ENCODE measurements around the gene NRG3. TPM values are rescaled to one million over a fixed set of nuclear protein-coding genes. Genes with fewer than 3 reads are reported as not detected.

The NRG3 gene
- total and polyA plus RNA-seq, 2 of the 4 experiments (the other 2 are of a cell fraction), result not detected

- in situ Hi-C loops (cut with MboI; ENCODE audit: low sequenced_read_pairs) (no loop called here), intact Hi-C loops (cut with micrococcal nuclease) (no loop called here), dilution Hi-C loops (cut with HindIII; ENCODE audit: low sequenced_read_pairs, unreplicated experiment) (no loop called here)
- TF ChIP-seq FOS (IDR thresholded peaks at IDR 0.05; ENCODE audit: low read depth, low read length), result no peak
- TF ChIP-seq BHLHE40 (IDR thresholded peaks at IDR 0.05; ENCODE audit: low read depth, low read length), result no peak
- Histone ChIP-seq H3K23ac (ENCODE audit: low read depth, low read length) (no peak overlapping the region), H3K4me1 (ENCODE audit: control insufficient read depth, insufficient read depth, low read length) (no peaks in the 10 kb centered on the region), H2AK5ac (ENCODE audit: low read depth, low read length) (no peak overlapping the region), H2BK5ac (ENCODE audit: low read depth, low read length, poor library complexity, severe bottlenecking) (no peak overlapping the region), H3K79me1 (ENCODE audit: low read depth in 1 of 2, low read length in 2 of 2) (no peaks in the 10 kb centered on the region), H4K8ac (ENCODE audit: low read depth in 2 of 2, low read length in 2 of 2) (no peak overlapping the region), H3K56ac (ENCODE audit: extremely low read depth, insufficient read depth, low read length) (no peak overlapping the region), H2BK15ac (ENCODE audit: low read depth, low read length) (no peak overlapping the region), H3K9me3 (ENCODE audit: control insufficient read depth, insufficient read depth, low read length) (peaks cover 5% of the 10 kb centered on the region), H2BK20ac (ENCODE audit: low read depth, low read length) (no peak overlapping the region), H3K27ac (ENCODE audit: insufficient read depth, low read length) (no peak overlapping the region), H3K36me3 (ENCODE audit: control insufficient read depth, insufficient read depth, low read length) (no peaks in the 10 kb centered on the region), H4K20me1 (ENCODE audit: insufficient read depth, low read length) (no peaks in the 10 kb centered on the region), H3K4me2 (ENCODE audit: low read depth, low read length) (no peak overlapping the region), H3K27me3 (ENCODE audit: control insufficient read depth, insufficient read depth, low read length) (no peaks in the 10 kb centered on the region), H3K4me3 (ENCODE audit: insufficient read depth, low read depth, low read length) (no peak overlapping the region), H3K14ac (replicated peaks; ENCODE audit: low read depth, low read length) (no peak overlapping the region), H4K91ac (ENCODE audit: insufficient read depth, low read depth, low read length) (no peak overlapping the region), H3K9me1 (ENCODE audit: insufficient read depth, low read length) (no peaks in the 10 kb centered on the region), H2AK9ac (replicated peaks; ENCODE audit: low read depth, low read length, poor library complexity) (no peak overlapping the region), H3K4ac (ENCODE audit: low read depth, low read length) (no peak overlapping the region), H2BK120ac (ENCODE audit: low read depth, low read length) (no peak overlapping the region), H2AFZ (replicated peaks; ENCODE audit: low read length, poor library complexity) (no peak overlapping the region), H4K5ac (ENCODE audit: low read depth, low read length) (no peak overlapping the region), H3K18ac (ENCODE audit: low read depth, low read length) (no peak overlapping the region), H3K9ac (ENCODE audit: low read depth, low read length) (no peak overlapping the region)
- POLR2A ChIA-PET (ENCODE audit: unreplicated experiment), result no interaction called here
- no peak for ATAC-seq (ENCODE audit: low read depth)
- BruUV-seq (replicated peaks), result no TSS peak
- DNase-seq, result no peak
- WGBS, 2 experiments (ENCODE audit: extremely low coverage in 2 of 2, insufficient read length in 1 of 2), result 50% methylated on average over 1 of the region's 15 CpGs; no CpG with 5 or more reads in 1 of the 2 experiments
- CTCF ChIA-PET, result no interaction called here
Measured at GRCh38 chr10:81831060-81831459, 43.9 kb upstream of the NRG3 start.

All from IMR-90 (cell line).